Ishikawa (cell line): ENCODE data around the gene RBM44.

Experiments used
- CEBPB ChIP-seq: IDR thresholded peaks from 2 replicates; pipeline ENCODE4 v1.6.1; 2012
- CREB1 ChIP-seq: IDR thresholded peaks from 2 replicates; pipeline ENCODE4 v1.6.1; 2012; ENCODE audit warnings: low read depth
- EGR1 ChIP-seq: IDR thresholded peaks from 2 replicates; pipeline ENCODE4 v1.6.1; 2012
- EP300 ChIP-seq: IDR thresholded peaks from 2 replicates; pipeline ENCODE4 v1.6.1; 2012; ENCODE audit warnings: borderline replicate concordance
- FOXM1 ChIP-seq: IDR thresholded peaks from 2 replicates; pipeline ENCODE4 v1.6.1; 2012; ENCODE audit warnings: low read depth, borderline replicate concordance
- NFIC ChIP-seq: IDR thresholded peaks from 2 replicates; pipeline ENCODE4 v1.6.1; 2012
- RAD21 ChIP-seq: IDR thresholded peaks from 2 replicates; pipeline ENCODE4 v1.6.1; 2012; ENCODE audit warnings: low read depth
- REST ChIP-seq: IDR thresholded peaks from 2 replicates; pipeline ENCODE4 v1.6.1; 2012; ENCODE audit warnings: low read depth, mild to moderate bottlenecking
- TAF1 ChIP-seq: IDR thresholded peaks from 2 replicates; pipeline ENCODE4 v1.6.1; 2012; ENCODE audit warnings: low read depth, mild to moderate bottlenecking
- TCF12 ChIP-seq: IDR thresholded peaks from 2 replicates; pipeline ENCODE4 v1.6.1; 2012; ENCODE audit warnings: low read depth
- TEAD4 ChIP-seq: IDR thresholded peaks from 2 replicates; pipeline ENCODE4 v1.6.1; 2012
- USF1 ChIP-seq: IDR thresholded peaks from 2 replicates; pipeline ENCODE4 v1.6.1; 2012
- YY1 ChIP-seq: IDR thresholded peaks from 2 replicates; pipeline ENCODE4 v1.6.1; 2012; ENCODE audit warnings: low read depth
- ZBTB7A ChIP-seq: IDR thresholded peaks from 2 replicates; pipeline ENCODE4 v1.6.1; 2012; ENCODE audit warnings: low read depth
- TF ChIP-seq, protein P1 (sequence below): IDR thresholded peaks from 2 replicates; pipeline ENCODE4 v1.6.1; 2012

Gene RBM44

GRCh38 chr2:237876532-237876931 is 78.0 kb downstream of the RBM44 start:
- no peak for TF ChIP-seq EP300
- no peak for TF ChIP-seq REST
- TF ChIP-seq CEBPB = no peak
- no peak for TF ChIP-seq TEAD4
- no peak for TF ChIP-seq NFIC
- no peak for TF ChIP-seq RAD21
- TF ChIP-seq USF1 = no peak
- no peak for TF ChIP-seq CREB1
- TF ChIP-seq EGR1 = no peak
- TF ChIP-seq, protein P1, sequence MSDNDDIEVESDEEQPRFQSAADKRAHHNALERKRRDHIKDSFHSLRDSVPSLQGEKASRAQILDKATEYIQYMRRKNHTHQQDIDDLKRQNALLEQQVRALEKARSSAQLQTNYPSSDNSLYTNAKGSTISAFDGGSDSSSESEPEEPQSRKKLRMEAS = no peak
- TF ChIP-seq TCF12 = no peak

DNA sequence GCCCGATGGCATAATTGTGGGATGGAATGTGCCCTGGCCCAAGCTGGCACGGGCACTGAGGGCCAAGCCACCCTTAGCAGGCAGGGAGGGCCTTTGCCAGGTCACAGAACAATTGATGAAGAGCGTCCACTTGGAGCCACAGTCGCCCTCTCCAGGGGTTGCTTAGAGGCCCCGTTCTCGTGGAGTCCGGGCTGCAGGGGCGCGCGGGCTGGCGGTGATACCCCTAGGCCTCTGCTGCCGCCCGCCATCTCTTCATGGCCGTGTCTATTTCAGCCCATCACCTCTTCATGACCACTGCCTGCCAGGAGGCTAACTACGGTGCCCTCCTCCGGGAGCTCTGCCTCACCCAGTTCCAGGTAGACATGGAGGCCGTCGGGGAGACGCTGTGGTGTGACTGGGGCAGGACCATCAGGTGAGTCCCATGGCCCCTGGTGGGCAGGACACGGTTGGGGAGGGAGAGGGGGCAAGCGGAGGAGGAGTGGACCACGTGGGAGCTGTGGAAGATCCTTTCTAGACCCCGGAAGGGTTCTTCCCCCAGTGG is 78.4 kb downstream of the RBM44 start:
- TF ChIP-seq REST = no peak
- no peak for TF ChIP-seq TEAD4
- no peak for TF ChIP-seq RAD21
- TF ChIP-seq YY1 = no peak
- no peak for TF ChIP-seq ZBTB7A
- TF ChIP-seq CEBPB = no peak
- TF ChIP-seq EGR1 = no peak

- no peak for TF ChIP-seq FOXM1
Observed at GRCh38 chr2:237877576-237878307, 79.2 kb downstream of the RBM44 start.

- no peak for TF ChIP-seq CEBPB
- TF ChIP-seq TCF12 = no peak
- no peak for TF ChIP-seq EP300
- TF ChIP-seq ZBTB7A = no peak
- no peak for TF ChIP-seq EGR1
- no peak for TF ChIP-seq YY1
- TF ChIP-seq REST = no peak
- no peak for TF ChIP-seq TAF1
- TF ChIP-seq USF1 = no peak
Observed at GRCh38 chr2:237878321-237879057, 79.9 kb downstream of the RBM44 start.

DNA sequence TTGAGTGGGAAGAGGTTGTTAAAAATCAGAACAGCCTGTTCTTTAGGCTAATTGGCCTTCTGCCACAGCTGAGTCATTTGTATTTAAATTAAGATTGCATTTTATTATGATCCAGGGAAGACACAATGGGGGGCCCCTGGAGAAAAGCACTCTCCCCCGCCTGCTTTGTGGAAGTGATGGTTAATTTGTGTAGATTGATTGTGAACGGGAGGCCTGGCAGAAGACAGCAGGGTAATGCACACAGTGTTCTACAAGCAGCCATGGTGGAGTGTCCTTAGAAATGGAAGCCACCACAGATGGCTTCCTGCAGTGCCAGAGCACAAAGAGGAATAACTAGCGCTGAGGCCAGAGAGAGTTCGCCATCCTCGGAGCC is 80.5 kb downstream of the RBM44 start:
- TF ChIP-seq YY1 (no peak), RAD21 (no peak), NFIC (no peak), REST (no peak), FOXM1 (no peak), EP300 (no peak), TAF1 (no peak), EGR1 (no peak), TCF12 (no peak), TEAD4 (no peak), CEBPB (no peak), CREB1 (no peak), USF1 (no peak), ZBTB7A (no peak)
- TF ChIP-seq, protein P1 = no peak
